Neural cell (in vitro differentiated cells): Measurements from ENCODE around the gene KCNJ4. TPM values are rescaled to one million over a fixed set of nuclear protein-coding genes. Genes with fewer than 3 reads are reported as not detected.

ENCODE experiments used
- H2AFZ ChIP-seq: fragments of 200-600, 300-800 bp; sonication (generic), shearing (Covaris generic); 2 replicates; pipeline ENCODE4 v1.6.0; 2014; ENCODE audit warnings: low read depth, mild to moderate bottlenecking, antibody characterized with exemption, low read length, moderate library complexity
- H3F3A ChIP-seq: fragments of 200-600 bp; shearing (Covaris generic); 2 replicates; pipeline ENCODE4 v1.6.1; 2016; ENCODE audit warnings: mild to moderate bottlenecking, moderate library complexity, mixed read lengths, antibody characterized with exemption, low read length; ENCODE audit not compliant: insufficient read depth, poor library complexity, severe bottlenecking
- H3K27ac ChIP-seq: fragments of 200-600, 300-800 bp; sonication (generic), shearing (Covaris generic); 2 replicates; pipeline ENCODE4 v1.5.1; 2014; ENCODE audit warnings: mild to moderate bottlenecking, low read length, moderate library complexity
- H3K27me3 ChIP-seq: fragments of 300-800, 200-600 bp; sonication (generic), shearing (Covaris generic); 2 replicates; pipeline ENCODE4 v1.6.0; 2014; ENCODE audit warnings: mild to moderate bottlenecking, low read depth, low read length, moderate library complexity; ENCODE audit not compliant: insufficient read depth
- H3K36me3 ChIP-seq: fragments of 300-800, 200-600 bp; sonication (generic), shearing (Covaris generic); 2 replicates; pipeline ENCODE4 v1.5.1; 2014; ENCODE audit warnings: mild to moderate bottlenecking, antibody characterized with exemption, low read length, moderate library complexity; ENCODE audit not compliant: insufficient read depth
- H3K4me2 ChIP-seq: fragments of 300-800, 200-600 bp; sonication (generic), shearing (Covaris generic); 2 replicates; pipeline ENCODE4 v1.6.0; 2014; ENCODE audit warnings: mild to moderate bottlenecking, low read length
- H3K4me3 ChIP-seq: fragments of 300-800, 200-600 bp; sonication (generic), shearing (Covaris generic); 2 replicates; pipeline ENCODE4 v1.5.1; 2014; ENCODE audit warnings: mild to moderate bottlenecking, low read length, moderate library complexity
- H3K79me2 ChIP-seq: fragments of 200-600 bp; shearing (Covaris generic); replicated peaks from 2 replicates; pipeline ENCODE4 v1.6.0; 2014; ENCODE audit warnings: mild to moderate bottlenecking, low read length, moderate library complexity; ENCODE audit not compliant: insufficient read depth
- H3K9ac ChIP-seq: fragments of 300-800, 200-600 bp; sonication (generic), shearing (Covaris generic); 2 replicates; pipeline ENCODE4 v1.6.1; 2016; ENCODE audit warnings: mild to moderate bottlenecking, low read length, mixed read lengths
- H3K9me2 ChIP-seq: fragments of 200-600 bp; shearing (Covaris generic); 2 replicates; pipeline ENCODE4 v1.6.1; 2016; ENCODE audit warnings: mild to moderate bottlenecking, low read length, mixed read lengths; ENCODE audit not compliant: insufficient read depth
- H3K9me3 ChIP-seq: fragments of 200-600, 300-800 bp; sonication (generic), shearing (Covaris generic); 2 replicates; pipeline ENCODE4 v1.6.1; 2016; ENCODE audit warnings: mild to moderate bottlenecking, mixed run types, low read length, moderate library complexity, mixed read lengths
- H4K20me1 ChIP-seq: fragments of 200-600 bp; shearing (Covaris generic); 2 replicates; pipeline ENCODE4 v1.6.1; 2016; ENCODE audit warnings: mild to moderate bottlenecking, mixed run types; ENCODE audit not compliant: insufficient read depth
- CTCF ChIP-seq: fragments of 450-650 bp; IDR thresholded peaks from 2 replicates; pipeline ENCODE4 v1.5.1; 2014; ENCODE audit warnings: antibody characterized with exemption, mild to moderate bottlenecking, moderate library complexity; ENCODE audit not compliant: poor library complexity, severe bottlenecking
- EP300 ChIP-seq: fragments of 450-650 bp; conservative IDR thresholded peaks from 2 replicates; pipeline ENCODE4 v1.6.1; 2014; ENCODE audit warnings: antibody characterized with exemption, mild to moderate bottlenecking, moderate library complexity; ENCODE audit not compliant: poor library complexity, severe bottlenecking
- EZH2 ChIP-seq: fragments of 200-600, 300-800 bp; shearing (Covaris generic), sonication (generic); IDR thresholded peaks from 2 replicates; pipeline ENCODE4 v1.6.1; 2014; ENCODE audit warnings: antibody characterized with exemption, low read length, borderline replicate concordance, mild to moderate bottlenecking; ENCODE audit not compliant: insufficient read depth, poor library complexity, severe bottlenecking
- MXI1 ChIP-seq: fragments of 450-650 bp; conservative IDR thresholded peaks from 2 replicates; pipeline ENCODE4 v1.6.1; 2014; ENCODE audit warnings: antibody characterized with exemption, mild to moderate bottlenecking; ENCODE audit not compliant: poor library complexity, severe bottlenecking
- POLR2AphosphoS5 ChIP-seq: IDR thresholded peaks from 2 replicates; pipeline ENCODE4 v1.6.1; 2012
- RAD21 ChIP-seq: fragments of 450-650 bp; conservative IDR thresholded peaks from 2 replicates; pipeline ENCODE4 v1.6.1; 2014; ENCODE audit warnings: antibody characterized with exemption, mild to moderate bottlenecking, moderate library complexity
- REST ChIP-seq: IDR thresholded peaks from 2 replicates; pipeline ENCODE4 v1.6.1; 2012; ENCODE audit warnings: borderline replicate concordance
- SMC3 ChIP-seq: fragments of 450-650 bp; conservative IDR thresholded peaks from 2 replicates; pipeline ENCODE4 v1.6.1; 2014; ENCODE audit warnings: antibody characterized with exemption, mild to moderate bottlenecking, moderate library complexity; ENCODE audit not compliant: poor library complexity
- TAF1 ChIP-seq: IDR thresholded peaks from 2 replicates; pipeline ENCODE4 v1.6.1; 2012; ENCODE audit warnings: low read depth
- polyA plus RNA-seq: library from polyadenylated mRNA; depleted of rRNA; stranded (reverse); fragments of >200 nt; gene quantifications from 2 replicates; pipeline ENCODE4 v1.2.3, GENCODE V29; 2014

The KCNJ4 gene
- polyA plus RNA-seq, 1 donor from 2014 or later = 1.7 TPM

- Histone ChIP-seq H3K4me3 (no peak overlapping the region), H3K4me2 (no peak overlapping the region), H3K27ac (no peak overlapping the region), H4K20me1 (no peaks in the 10 kb centered on the region), H3K79me2 (no peaks in the 10 kb centered on the region), H3K9me2 (no peaks in the 10 kb centered on the region), H3K27me3 (peaks cover 12% of the 10 kb centered on the region), H3K36me3 (no peaks in the 10 kb centered on the region), H3K9ac (no peak overlapping the region), H3K9me3 (no peaks in the 10 kb centered on the region), H2AFZ (no peak overlapping the region), H3F3A (no peaks in the 10 kb centered on the region)
- TF ChIP-seq CTCF (no peak), EZH2 (no peak), SMC3 (no peak), POLR2AphosphoS5 (no peak), REST (no peak), RAD21 (no peak), MXI1 (no peak), EP300 (no peak), TAF1 (no peak)
Observed at GRCh38 chr22:38449776-38450175, 5.2 kb downstream of the KCNJ4 start.

- no peaks in the 10 kb centered on the region for H4K20me1 ChIP-seq
- no peak overlapping the region for H2AFZ ChIP-seq
- H3K4me2 ChIP-seq = no peak overlapping the region
- no peaks in the 10 kb centered on the region for H3F3A ChIP-seq
- no peak overlapping the region for H3K9ac ChIP-seq
- H3K27ac ChIP-seq = no peak overlapping the region
- no peaks in the 10 kb centered on the region for H3K9me2 ChIP-seq
- no peaks in the 10 kb centered on the region for H3K9me3 ChIP-seq
- no peak for TF ChIP-seq EP300
- TF ChIP-seq EZH2 = no peak
- TF ChIP-seq TAF1 = no peak
- no peaks in the 10 kb centered on the region for H3K79me2 ChIP-seq
- no peaks in the 10 kb centered on the region for H3K36me3 ChIP-seq
- H3K27me3 ChIP-seq = peaks cover 5% of the 10 kb centered on the region
- H3K4me3 ChIP-seq = no peak overlapping the region
Observed at GRCh38 chr22:38448945-38449745, 5.9 kb downstream of the KCNJ4 start.
